Effector CD4-positive, alpha-beta T cell (primary cell): ENCODE results near the gene SOST. TPM values are rescaled to one million over a fixed set of nuclear protein-coding genes. Genes with fewer than 3 reads are reported as not detected.
"Not testable (repeated sequence)": the region's sequence is repeated elsewhere in the genome, so short reads cannot be mapped to it uniquely, and the experiment has no call there.

ENCODE experiments used
- DNase-seq: peaks from one replicate; pipeline ENCODE4 v3.0.0-alpha.2; 2020
- total RNA-seq: gene quantifications from one replicate; lab custom pipeline; 2026; lab: John Stamatoyannopoulos, UW

The SOST gene
- total RNA-seq = not detected

GRCh38 chr17:43758497-43759174, at the start of gene SOST:
Gene SOST, minus strand, starts transcription at chr17:43758791. Its CDS starts 50 bp downstream, at chr17:43758741.
- no peak for DNase-seq

- no peak for DNase-seq
These were observed 49.5 kb upstream of the SOST start for GRCh38 chr17:43808076-43808475.

- DNase-seq = no peak
These were observed 46.5 kb upstream of the SOST start for GRCh38 chr17:43805117-43805516.

GRCh38 chr17:43803758-43804157, 45.2 kb upstream of the SOST start:
- no peak for DNase-seq

GRCh38 chr17:43801844-43802243, 43.3 kb upstream of the SOST start:
- no peak for DNase-seq

GRCh38 chr17:43800736-43801135, 42.1 kb upstream of the SOST start:
- no peak for DNase-seq

- DNase-seq = no peak
These were observed 40.5 kb upstream of the SOST start for GRCh38 chr17:43799047-43799446.

GRCh38 chr17:43798024-43798423, 39.4 kb upstream of the SOST start:
- DNase-seq = not testable (repeated sequence)

GRCh38 chr17:43792668-43793067, 34.1 kb upstream of the SOST start:
- DNase-seq = not testable (repeated sequence)

GRCh38 chr17:43791589-43791988, 33.0 kb upstream of the SOST start:
- DNase-seq = no peak

GRCh38 chr17:43790311-43790940, 31.8 kb upstream of the SOST start:
- DNase-seq = no peak

GRCh38 chr17:43789482-43789881, 30.9 kb upstream of the SOST start:
- DNase-seq = no peak

GRCh38 chr17:43788540-43788939, 29.9 kb upstream of the SOST start:
- no peak for DNase-seq

GRCh38 chr17:43787728-43788127, 29.1 kb upstream of the SOST start:
- DNase-seq = no peak

GRCh38 chr17:43784628-43785101, 26.1 kb upstream of the SOST start:
- DNase-seq = no peak

- no peak for DNase-seq
These were observed 25.5 kb upstream of the SOST start for GRCh38 chr17:43784068-43784467.

- DNase-seq = no peak
These were observed 24.5 kb upstream of the SOST start for GRCh38 chr17:43782913-43783680.

- DNase-seq = no peak
These were observed 21.5 kb upstream of the SOST start, which contains the start of gene CFAP97D1 for GRCh38 chr17:43780135-43780534. Gene CFAP97D1, plus strand, starts transcription at chr17:43780435. Its CDS starts 28 bp downstream, at chr17:43780463.

GRCh38 chr17:43779145-43780125, 20.8 kb upstream of the SOST start:
- DNase-seq = no peak

- DNase-seq = peak; percentile 62
These were observed 19.9 kb upstream of the SOST start, which contains the start of gene DUSP3 for GRCh38 chr17:43778337-43779144. Gene DUSP3, minus strand, starts transcription at chr17:43778977. Its CDS starts 53 bp downstream, at chr17:43778924.
